ENCODE data around the gene C10orf67.
"Not testable (repeated sequence)": the region's sequence is repeated elsewhere in the genome, so short reads cannot be mapped to it uniquely, and the experiment has no call there.

The C10orf67 gene

GRCh38 chr10:23262928-23263327, 81.7 kb downstream of the C10orf67 start:
- ATAC-seq (ENCODE audit: low read depth), result no peak
- no peak for DNase-seq (ENCODE audit: low spot score)
- H3K36me3 ChIP-seq (ENCODE audit: low read depth), result no peaks in the 10 kb centered on the region
- no peaks in the 10 kb centered on the region for H3K9me3 ChIP-seq (ENCODE audit: severe bottlenecking)
- no peak overlapping the region for H3K27ac ChIP-seq (ENCODE audit: poor library complexity, severe bottlenecking)
- peaks cover 20% of the 10 kb centered on the region for H3K27me3 ChIP-seq (ENCODE audit: insufficient read depth, poor library complexity, severe bottlenecking)
- H3K4me1 ChIP-seq (ENCODE audit: insufficient read depth, poor library complexity, severe bottlenecking), result no peaks in the 10 kb centered on the region
- H3K4me3 ChIP-seq (ENCODE audit: severe bottlenecking), result no peak overlapping the region
- TF ChIP-seq CTCF (IDR thresholded peaks at IDR 0.05; ENCODE audit: poor library complexity, severe bottlenecking), result no peak

GRCh38 chr10:23258516-23258915, 86.1 kb downstream of the C10orf67 start:
- Histone ChIP-seq H3K36me3 (ENCODE audit: low read depth) (no peaks in the 10 kb centered on the region), H3K9me3 (ENCODE audit: severe bottlenecking) (no peaks in the 10 kb centered on the region), H3K27me3 (ENCODE audit: insufficient read depth, poor library complexity, severe bottlenecking) (peaks cover 20% of the 10 kb centered on the region), H3K4me3 (ENCODE audit: severe bottlenecking) (no peak overlapping the region), H3K4me1 (ENCODE audit: insufficient read depth, poor library complexity, severe bottlenecking) (no peaks in the 10 kb centered on the region), H3K27ac (ENCODE audit: poor library complexity, severe bottlenecking) (no peak overlapping the region)
- ATAC-seq (ENCODE audit: low read depth) (no peak), DNase-seq (ENCODE audit: low spot score) (no peak)
- no peak for TF ChIP-seq CTCF (IDR thresholded peaks at IDR 0.05; ENCODE audit: poor library complexity, severe bottlenecking)

GRCh38 chr10:23253780-23254179, 90.8 kb downstream of the C10orf67 start:
- Histone ChIP-seq H3K27me3 (ENCODE audit: insufficient read depth, poor library complexity, severe bottlenecking) (no peaks in the 10 kb centered on the region), H3K4me3 (ENCODE audit: severe bottlenecking) (no peak overlapping the region), H3K4me1 (ENCODE audit: insufficient read depth, poor library complexity, severe bottlenecking) (no peaks in the 10 kb centered on the region), H3K27ac (ENCODE audit: poor library complexity, severe bottlenecking) (no peak overlapping the region), H3K9me3 (ENCODE audit: severe bottlenecking) (no peaks in the 10 kb centered on the region), H3K36me3 (ENCODE audit: low read depth) (no peaks in the 10 kb centered on the region)
- TF ChIP-seq CTCF (IDR thresholded peaks at IDR 0.05; ENCODE audit: poor library complexity, severe bottlenecking), result no peak
- ATAC-seq (ENCODE audit: low read depth), result no peak
- no peak for DNase-seq (ENCODE audit: low spot score)

- DNase-seq (ENCODE audit: low spot score); H3K4me3 ChIP-seq (ENCODE audit: severe bottlenecking); H3K36me3 ChIP-seq (ENCODE audit: low read depth); ATAC-seq (ENCODE audit: low read depth); H3K27me3 ChIP-seq (ENCODE audit: insufficient read depth, poor library complexity, severe bottlenecking); H3K27ac ChIP-seq (ENCODE audit: poor library complexity, severe bottlenecking); H3K9me3 ChIP-seq (ENCODE audit: severe bottlenecking); H3K4me1 ChIP-seq (ENCODE audit: insufficient read depth, poor library complexity, severe bottlenecking): not testable (repeated sequence)
Observed at GRCh38 chr10:23252859-23253258, 91.7 kb downstream of the C10orf67 start.

GRCh38 chr10:23241779-23242178, 102.8 kb downstream of the C10orf67 start:
- H3K4me3 ChIP-seq (ENCODE audit: severe bottlenecking); H3K4me1 ChIP-seq (ENCODE audit: insufficient read depth, poor library complexity, severe bottlenecking); H3K9me3 ChIP-seq (ENCODE audit: severe bottlenecking); H3K27me3 ChIP-seq (ENCODE audit: insufficient read depth, poor library complexity, severe bottlenecking); DNase-seq (ENCODE audit: low spot score); H3K36me3 ChIP-seq (ENCODE audit: low read depth); H3K27ac ChIP-seq (ENCODE audit: poor library complexity, severe bottlenecking); ATAC-seq (ENCODE audit: low read depth): not testable (repeated sequence)

GRCh38 chr10:23238015-23238414, 106.6 kb downstream of the C10orf67 start:
- TF ChIP-seq CTCF (IDR thresholded peaks at IDR 0.05; ENCODE audit: poor library complexity, severe bottlenecking), result no peak
- H3K36me3 ChIP-seq (ENCODE audit: low read depth), result no peaks in the 10 kb centered on the region
- no peak overlapping the region for H3K27ac ChIP-seq (ENCODE audit: poor library complexity, severe bottlenecking)
- no peak overlapping the region for H3K4me3 ChIP-seq (ENCODE audit: severe bottlenecking)
- H3K4me1 ChIP-seq (ENCODE audit: insufficient read depth, poor library complexity, severe bottlenecking), result no peaks in the 10 kb centered on the region
- no peaks in the 10 kb centered on the region for H3K9me3 ChIP-seq (ENCODE audit: severe bottlenecking)
- DNase-seq (ENCODE audit: low spot score) (no peak), ATAC-seq (ENCODE audit: low read depth) (no peak)
- H3K27me3 ChIP-seq (ENCODE audit: insufficient read depth, poor library complexity, severe bottlenecking), result no peaks in the 10 kb centered on the region

Measured in RWPE2 (cell line).